T-helper 22 cell (primary cell): Measurements from ENCODE around the gene CDH11.

Source experiments
- DNase-seq: peaks from one replicate; pipeline ENCODE4 v3.0.0-alpha.2; 2020; ENCODE audit warnings: low read depth

The CDH11 gene

DNA sequence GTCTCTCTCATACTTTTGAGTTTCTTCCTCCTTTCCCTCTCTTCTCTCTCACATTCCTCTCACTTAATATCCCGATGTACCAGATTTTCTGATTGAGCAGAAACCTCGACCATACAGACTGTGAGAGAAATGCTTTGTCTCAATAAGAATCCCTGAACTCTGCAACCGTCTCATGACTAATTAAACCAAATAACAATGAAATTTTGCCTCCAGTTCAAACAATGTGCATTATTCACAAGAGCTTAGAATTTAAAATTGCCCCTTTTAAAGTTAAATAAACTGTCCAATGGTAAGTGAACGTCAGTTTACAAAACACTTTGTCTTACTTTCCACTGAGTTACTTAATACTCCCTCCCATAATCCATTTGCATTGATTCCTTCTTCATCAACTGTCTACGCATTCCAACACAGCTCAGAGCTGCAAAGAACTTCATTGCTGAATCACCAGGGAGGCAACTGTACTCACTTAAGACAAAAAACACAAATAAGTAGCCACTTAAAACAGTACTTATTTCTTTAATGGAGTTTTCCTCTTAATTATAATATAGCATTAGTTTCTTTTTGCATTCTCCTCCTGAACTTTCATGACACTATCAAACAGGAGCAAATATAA lies 4.9 kb downstream of the CDH11 start:
- no peak for DNase-seq

DNA sequence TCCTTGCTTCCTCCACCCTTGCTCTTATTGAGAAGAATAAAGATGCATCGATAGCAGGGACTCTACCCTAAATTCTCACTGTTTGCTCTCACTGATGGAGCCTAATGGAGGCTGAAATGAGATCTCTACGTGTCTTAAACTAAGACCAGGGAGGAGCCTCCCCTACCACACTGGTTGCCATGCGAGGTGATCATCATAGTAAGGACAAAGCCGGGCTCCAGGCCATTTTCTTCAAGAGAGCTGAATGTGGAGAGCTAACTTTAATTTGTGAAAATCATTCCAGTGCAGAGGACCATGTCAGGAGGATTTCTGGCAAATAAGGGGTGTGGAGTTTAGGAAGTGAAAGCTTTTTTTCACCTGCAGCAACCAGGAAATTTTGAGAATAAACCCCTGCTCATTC lies 5.6 kb downstream of the CDH11 start:
- no peak for DNase-seq

GRCh38 chr16:65114527-65114926 lies 7.3 kb downstream of the CDH11 start:
- DNase-seq = no peak

DNA sequence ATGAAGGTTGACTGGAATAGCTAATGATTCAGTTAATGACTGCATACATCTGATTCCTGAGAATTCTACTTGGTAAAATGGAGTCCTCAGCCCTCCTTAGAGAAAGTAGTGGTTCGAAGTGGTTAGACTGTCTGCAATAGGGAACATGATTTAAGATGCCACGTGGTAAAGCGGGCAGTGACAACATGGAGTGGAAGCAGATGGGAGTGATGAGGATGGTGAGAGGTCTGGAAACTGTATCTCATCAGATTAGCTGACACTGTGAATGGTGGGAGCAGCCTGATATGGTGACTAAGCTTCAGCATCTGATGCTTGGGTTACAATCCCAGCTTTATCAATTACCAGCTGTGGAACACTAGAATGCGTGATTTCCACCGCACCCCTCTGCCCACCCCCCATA lies 8.4 kb downstream of the CDH11 start:
- no peak for DNase-seq

- no peak for DNase-seq
Measured at GRCh38 chr16:65111306-65111705, 10.6 kb downstream of the CDH11 start.

DNA sequence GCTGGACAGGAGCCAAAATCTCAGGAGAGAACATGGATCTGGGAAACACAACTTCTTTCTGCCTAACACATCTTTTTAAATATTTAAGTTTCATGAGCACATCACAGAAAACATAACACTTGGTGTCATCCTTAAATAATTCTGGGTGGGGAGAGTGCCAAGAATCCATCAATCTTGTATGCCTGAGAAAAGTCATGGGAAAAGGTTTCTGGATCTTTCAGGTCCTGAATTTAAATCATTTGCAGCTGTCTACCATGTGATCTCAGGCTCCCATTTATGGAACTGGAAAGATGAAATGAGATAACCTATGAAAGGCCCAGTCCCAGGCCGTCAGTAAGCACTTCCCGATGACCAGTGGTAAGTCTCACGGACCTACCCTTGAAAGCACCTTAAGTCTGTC lies 15.1 kb downstream of the CDH11 start:
- no peak for DNase-seq

DNA sequence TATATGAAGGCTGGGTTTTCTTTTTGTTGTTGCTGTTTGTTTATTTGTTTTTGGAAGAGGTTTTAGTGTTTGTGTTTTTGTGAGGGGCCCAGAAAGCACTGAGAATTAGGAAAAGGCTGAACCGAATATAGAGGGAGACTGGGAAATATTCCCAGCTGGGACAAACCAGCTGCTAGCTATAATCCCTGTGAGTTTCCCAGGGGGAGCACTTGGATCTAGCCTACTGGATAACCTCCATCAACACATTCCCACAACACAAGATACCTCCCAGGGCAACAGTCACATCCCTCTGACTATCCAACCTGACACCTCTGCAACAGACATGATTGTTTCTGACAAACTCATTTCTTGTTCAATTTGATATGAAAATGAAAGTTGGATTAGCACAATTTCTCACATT lies 16.7 kb downstream of the CDH11 start:
- DNase-seq = no peak

DNA sequence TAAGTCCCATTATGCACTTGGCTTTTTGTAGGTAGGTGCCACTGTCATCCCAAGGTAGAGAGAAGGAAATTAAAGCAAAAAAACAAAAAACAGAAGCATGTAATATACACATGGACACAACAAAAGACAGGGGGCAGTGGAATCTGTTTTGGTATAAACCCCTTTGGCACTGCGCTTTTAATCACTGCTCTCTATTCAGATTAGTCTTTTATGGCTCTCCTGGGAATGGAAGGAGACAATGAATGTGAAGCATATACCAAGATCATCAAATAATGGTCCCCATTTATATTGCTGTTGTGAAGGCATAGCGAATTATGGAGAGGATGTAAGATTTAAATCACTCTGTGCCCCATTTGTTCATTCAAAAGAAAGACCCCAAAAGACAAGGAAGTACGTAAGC lies 17.4 kb downstream of the CDH11 start:
- no peak for DNase-seq

DNA sequence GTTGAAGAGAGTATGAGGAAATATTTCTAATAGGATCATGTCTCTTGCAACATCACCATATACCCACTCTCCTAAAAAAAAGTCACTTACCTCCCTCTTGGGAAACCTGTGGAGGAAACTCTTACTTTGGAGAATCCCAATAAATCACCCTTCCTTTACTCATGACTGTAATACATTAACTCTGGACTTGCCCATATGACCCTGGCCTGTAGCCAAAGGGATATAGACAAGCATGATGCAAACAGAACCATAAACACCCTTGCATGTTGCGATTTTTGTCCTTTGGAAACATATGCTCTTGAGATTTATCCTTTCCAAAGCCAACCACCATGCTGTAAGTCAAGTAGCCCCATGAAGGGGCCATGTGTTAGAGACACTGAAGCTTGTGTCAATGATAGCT lies 19.5 kb downstream of the CDH11 start:
- DNase-seq = no peak

GRCh38 chr16:65101009-65101408 lies 20.9 kb downstream of the CDH11 start:
- DNase-seq = no peak

- no peak for DNase-seq
Measured at GRCh38 chr16:65099607-65100006, 22.3 kb downstream of the CDH11 start.

DNA sequence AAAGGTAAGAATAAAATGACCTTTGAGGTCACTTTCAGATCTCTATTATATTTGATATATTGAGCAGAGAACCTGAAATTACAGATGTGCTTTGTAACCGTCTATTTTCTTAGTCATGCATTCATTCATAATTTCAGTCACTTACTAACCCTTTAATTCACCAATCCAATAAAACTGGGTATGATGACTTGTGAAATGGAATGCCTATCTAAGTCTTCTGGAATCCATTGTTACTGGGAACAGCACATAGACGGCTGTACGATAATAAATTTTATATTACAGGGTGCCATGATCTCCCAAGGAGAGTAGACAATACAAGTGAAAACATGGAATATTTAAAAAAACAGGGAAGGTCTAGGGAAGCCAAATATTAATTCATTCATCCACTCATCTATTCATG lies 22.9 kb downstream of the CDH11 start:
- DNase-seq = no peak

- no peak for DNase-seq
Measured at GRCh38 chr16:65097296-65097695, 24.6 kb downstream of the CDH11 start.

DNA sequence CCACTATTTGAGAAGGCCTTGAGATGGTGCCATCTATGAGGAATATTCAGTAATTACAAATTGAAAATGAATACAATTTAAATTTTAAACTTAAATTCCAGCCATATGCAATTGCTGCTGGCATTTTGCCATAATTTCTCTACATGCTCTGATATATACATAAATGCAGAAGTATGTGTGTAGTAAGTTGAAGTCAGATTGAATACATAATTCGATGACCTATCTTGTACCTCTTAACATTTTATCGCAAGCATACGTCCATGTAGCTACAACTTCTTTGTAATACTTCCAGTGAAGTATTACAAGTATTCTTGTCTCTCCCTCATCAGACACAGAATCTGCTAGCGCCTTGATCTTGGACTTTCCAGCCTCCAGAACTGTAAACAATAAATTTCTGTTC lies 26.0 kb downstream of the CDH11 start:
- DNase-seq = no peak

DNA sequence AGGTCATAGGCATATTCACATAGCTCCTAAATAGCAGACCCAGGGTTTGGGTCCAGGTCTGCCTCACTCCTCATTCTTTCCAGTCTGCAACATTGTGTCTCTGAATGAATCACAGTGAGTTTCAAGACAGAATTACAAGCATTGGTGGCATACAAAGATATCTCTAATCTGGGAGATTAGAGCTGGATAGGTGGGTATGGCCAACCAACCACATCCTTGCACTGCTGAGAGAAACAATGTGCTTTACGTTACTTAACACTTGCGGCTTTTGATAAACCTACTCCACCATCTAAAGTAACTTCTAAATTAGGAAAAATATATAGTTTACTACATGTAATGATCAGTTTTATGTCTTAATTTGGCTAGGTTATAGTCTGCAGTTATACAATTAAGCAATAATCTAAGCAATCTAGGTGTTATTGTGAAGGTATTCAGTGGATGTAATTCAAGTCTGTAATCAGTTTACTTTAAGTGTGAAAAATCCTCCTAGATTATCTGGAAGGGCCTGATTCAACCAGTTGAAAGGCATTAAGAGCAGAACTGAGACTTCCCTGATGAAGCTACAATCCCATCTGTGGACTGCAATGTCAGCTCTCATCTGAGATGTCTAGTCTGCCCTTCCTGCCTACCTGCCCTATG lies 26.7 kb downstream of the CDH11 start:
- DNase-seq = no peak

DNA sequence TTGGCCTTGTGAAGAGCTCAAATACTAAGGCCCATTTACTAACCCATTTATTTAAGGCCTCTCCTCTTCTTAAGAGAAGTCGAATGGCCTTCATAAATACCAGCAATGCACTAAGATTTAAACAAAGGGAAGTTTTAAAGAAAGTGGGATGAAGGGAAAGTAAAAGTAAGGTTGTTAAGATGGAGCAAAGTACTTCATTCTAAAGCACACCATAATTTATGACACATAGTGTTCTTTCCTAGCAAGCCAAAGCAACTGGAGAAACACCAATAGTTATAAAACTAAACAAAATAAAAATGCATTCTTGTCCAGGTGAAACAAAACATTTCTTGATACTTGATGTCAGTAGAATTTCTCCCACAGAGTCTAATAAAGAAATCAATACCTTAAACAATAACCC lies 27.9 kb downstream of the CDH11 start:
- no peak for DNase-seq

- DNase-seq = no peak
Measured at GRCh38 chr16:65083164-65083857, 38.6 kb downstream of the CDH11 start.

DNA sequence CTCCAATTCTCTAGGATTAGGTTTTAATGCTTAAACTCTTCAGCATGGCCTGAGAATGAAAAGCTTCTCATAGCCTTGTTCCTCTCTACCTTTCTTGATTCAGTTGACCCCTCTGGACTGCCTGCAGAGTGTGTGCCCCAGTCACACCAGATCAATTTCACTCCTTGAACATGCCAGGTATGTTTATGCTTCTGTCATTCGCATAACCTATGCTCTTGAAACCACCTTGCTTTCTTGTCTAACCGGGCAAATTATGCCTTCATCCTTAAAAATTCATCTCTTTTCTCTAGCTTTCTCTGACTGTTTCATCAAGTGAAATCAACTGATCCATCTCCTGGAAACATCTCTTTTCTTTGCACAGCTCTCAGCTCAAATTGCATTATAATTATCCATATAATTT lies 42.3 kb downstream of the CDH11 start:
- DNase-seq = no peak

GRCh38 chr16:65077181-65077580 lies 44.7 kb downstream of the CDH11 start:
- DNase-seq = no peak

DNA sequence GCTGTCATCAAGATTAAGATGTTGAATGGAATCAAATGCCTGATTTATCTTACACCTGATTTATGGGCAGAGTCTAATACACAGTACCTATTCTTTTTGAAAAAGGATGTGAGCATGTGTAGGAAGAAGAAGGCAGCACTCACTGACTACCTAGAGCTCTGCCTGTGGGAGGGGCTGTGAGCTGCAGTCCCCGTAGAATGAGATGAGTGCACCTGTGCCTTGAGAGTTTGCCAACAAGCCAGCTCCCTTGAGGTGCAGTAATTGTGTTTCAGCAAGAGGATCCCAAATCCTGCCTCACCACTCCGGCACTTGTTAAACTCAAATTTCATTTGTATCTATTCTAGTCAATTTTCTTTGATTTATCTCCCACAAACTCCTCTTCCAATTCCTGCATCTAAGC lies 46.0 kb downstream of the CDH11 start:
- no peak for DNase-seq

DNA sequence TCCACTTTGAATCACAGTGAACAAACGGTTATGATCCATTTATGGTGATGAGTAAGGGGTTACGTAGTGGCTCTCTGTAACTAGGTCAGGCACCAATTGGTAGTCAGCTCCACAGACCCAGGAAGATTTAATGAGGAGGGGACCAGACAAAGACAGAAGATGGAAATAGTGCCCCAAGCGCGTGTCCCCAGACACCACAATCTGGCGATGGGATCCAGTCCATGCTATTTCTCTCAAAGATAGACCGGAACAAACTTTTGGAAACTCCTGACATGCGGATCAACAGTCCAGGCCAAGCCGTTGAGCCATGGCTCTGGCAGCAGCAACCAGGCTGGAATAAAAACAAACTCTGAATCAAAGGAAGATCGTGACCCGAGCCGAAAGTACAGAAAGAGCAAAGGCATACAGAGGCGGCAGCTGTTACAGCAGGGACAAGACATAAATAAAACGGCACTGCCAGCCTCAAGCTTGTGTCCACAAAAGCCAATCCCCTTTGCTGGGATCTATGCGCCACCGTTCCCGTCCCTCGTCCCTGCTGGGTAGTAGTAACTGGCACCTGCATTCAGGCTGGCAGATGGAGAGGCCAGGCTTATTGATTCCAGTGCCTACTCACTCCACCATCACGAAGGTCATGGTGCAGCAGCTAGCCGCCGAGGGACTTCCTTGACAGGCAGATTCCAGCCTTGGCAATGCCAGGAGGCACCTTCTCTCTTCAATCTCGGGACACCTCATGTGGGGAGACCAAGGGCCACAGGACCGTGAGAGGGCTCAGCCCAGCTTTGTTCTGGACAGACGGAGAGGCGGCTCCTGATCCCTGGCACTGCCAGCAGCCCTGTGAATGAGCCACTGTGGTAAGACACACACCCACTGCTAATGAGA lies 50.2 kb downstream of the CDH11 start:
- no peak for DNase-seq

DNA sequence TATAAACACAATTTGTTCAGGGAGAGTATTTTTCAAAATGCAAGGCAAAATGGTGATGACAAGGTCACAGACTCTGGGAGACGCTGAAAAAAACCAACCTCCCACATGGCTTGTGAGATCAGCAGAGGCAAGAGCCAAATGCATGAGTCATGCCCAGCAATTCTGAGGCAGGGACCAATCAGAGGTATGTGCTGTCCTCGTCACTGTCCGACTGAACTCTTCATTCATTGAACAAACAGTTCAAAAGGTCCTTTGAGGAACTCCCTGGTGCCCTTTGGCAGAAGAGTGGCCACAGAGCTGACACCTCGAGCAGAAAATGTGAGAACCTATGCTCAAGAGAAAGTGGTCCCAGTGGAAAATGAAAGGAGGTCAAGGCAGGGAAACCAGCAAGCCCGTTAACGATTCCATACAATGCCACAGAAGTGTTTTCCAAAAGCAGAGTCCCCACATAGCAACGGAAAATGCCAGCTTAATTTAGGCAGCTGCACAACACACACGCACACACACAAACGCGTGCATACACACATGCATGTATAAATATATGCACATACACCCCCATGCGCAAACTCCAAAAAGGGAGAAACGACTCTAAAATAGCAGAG lies 50.9 kb downstream of the CDH11 start:
- no peak for DNase-seq
